HL-60/S4 treated with phorbol 12-myristate 13-acetate at 8.2 ng/mL for 4 days and 3 days (cell line): ENCODE measurements around the gene BCL7A.
"Not testable (repeated sequence)": the region's sequence is repeated elsewhere in the genome, so short reads cannot be mapped to it uniquely, and the experiment has no call there.

Experiments
- in situ Hi-C: fragments of 300-500 bp; cut with MboI; formaldehyde crosslinking; loops from 2 replicates; pipeline ENCODE4 v1.15.0; 2022; ENCODE audit warnings: low sequenced_read_pairs

The BCL7A gene

DNA sequence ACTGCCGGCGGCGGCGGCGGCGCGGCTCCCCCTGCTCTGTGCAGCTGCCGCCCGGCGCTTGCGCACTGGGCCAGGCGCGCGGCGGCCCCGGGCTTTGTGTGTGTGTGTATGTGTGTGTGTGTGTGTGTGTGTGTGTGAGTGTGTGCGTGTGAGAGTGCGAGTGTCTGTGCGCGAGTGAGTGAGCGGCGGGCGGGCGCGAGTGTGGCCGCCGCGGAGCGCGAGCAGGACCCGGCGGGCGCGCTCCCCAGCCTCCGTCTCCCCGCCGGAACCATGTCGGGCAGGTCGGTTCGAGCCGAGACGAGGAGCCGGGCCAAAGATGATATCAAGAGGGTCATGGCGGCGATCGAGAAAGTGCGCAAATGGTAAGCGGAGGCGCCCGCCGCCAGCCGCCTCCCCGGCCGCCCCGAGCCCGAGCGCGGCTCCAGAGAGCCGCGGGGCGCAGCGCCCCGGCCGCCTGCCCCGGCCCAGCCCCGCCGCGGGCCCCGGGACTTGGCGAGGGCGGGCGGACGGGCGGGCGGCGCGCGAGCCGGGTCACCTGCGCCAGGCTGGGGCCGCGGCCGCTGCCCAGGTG, at the start of gene BCL7A:
BCL7A (plus strand) TSS at position 63 of the 571 bp plus-strand sequence; CDS start at position 271, 208 bp downstream.
- in situ Hi-C loops, result no loop called here

DNA sequence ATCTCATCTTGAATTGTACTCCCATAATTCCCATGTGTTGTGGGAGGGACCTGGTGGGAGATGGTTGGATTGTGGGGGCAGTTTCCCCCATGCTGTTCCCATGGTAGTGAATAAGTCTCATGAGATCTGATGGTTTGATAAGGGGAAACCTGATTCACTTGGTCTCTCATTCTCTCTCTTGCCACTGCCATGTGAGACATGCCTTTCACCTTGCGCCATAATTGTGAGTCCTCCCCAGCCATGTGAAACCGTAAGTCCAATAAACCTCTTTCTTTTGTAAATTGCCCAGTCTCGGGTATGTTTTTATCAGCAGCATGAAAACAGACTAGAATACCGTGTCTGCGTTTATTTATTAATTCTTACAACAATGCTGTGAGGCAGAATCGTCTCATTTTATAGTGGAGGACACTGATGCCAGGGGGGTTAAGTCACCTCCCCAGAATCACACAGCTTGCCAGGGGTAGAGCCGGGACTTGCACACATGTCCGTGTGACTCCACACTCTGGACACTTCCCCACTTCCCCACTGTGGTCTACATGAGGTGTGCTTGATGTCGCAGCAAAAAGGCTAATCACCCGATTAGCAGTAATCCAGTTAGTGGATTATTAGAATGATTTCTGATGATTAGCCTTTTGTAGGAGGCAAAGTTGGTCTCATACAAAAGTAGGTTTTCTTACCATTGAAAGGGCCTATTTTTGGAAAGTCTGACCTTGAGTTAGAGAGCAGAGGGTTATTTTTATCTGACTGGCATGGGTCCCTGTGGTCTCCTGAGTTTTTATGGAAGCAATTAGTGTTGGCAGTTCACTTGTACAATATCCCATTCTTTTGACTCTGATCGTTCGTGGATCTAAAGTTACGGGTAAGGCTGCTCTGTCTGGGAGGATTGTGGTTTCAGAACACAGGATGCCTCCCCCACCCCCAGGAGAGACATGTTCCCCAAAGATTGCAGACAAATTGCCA, 47.4 kb upstream of the BCL7A start:
- in situ Hi-C loops, result no loop called here

DNA sequence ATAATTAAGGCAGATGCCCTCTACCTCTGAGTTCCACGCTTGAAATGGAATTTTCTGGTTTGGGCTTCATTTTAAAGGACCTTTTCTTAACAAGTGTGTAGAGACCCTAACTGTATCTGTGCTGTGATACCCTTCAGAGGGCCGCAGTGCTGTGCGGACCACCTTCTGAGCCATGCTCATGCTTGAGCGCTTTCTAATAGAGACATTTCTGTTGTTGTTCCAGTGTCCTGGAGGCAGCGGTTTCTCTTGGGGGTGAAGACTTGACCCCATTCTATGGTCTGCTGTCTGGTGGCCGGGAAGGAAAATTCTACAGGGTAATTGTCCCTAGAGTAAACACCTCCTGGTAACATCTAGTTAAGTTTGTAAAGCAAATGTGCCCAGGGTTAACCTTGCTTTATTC, 46.7 kb upstream of the BCL7A start:
- in situ Hi-C loops, result no loop called here

DNA sequence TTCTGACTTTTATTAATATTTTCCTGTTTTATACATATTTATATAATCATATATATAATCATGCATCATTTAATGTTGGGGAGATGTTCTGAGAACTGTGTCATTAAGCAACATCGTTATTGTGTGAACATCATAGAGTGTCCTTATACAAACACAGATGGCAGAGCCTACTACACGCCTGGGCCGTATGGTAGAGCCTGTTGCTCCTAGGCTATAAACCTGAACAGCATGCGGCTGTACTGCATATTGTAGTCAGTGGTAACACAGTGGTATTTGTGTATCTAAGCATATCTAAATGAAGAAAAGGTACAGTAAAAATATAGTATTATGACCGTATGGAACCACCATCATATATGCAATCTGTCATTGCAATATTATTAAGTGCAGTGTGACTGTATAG, 44.7 kb upstream of the BCL7A start:
- in situ Hi-C loops, result no loop called here

DNA sequence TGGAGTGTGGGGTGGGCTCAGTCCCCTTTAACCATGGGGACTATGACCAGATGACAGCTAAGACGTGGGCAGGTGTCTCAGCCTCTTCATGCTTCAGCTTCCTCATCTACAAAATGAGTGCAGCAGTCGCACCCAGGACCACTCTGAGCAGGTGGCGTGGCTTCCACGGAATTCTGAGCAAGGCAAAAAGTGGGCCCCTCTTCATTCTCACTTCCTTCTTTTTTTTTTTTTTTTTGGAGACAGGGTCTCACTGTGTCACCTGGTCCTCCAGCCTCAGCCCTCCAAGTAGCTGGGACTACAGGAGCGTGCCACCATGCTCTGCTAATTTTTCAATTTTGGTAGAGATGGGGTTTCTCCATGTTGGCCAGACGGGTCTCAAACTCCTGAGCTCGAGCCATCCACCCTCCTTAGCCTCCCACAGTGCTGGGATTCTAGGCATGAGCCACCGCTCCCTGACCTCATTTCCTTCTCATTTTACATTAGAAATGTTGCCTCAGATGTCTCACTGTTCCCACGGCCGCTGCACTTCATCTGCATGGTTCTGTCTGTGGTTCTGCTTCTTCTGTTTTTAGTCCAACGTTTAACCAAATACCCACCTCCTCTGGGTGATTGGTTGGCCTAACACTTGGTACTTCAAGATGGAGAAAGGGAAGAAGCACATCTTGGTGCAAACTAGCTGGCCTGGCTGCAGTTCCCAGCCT, 41.3 kb upstream of the BCL7A start:
- in situ Hi-C loops, result no loop called here

- in situ Hi-C loops, result no loop called here
These were observed 40.8 kb upstream of the BCL7A start for GRCh38 chr12:121980892-121981272.

DNA sequence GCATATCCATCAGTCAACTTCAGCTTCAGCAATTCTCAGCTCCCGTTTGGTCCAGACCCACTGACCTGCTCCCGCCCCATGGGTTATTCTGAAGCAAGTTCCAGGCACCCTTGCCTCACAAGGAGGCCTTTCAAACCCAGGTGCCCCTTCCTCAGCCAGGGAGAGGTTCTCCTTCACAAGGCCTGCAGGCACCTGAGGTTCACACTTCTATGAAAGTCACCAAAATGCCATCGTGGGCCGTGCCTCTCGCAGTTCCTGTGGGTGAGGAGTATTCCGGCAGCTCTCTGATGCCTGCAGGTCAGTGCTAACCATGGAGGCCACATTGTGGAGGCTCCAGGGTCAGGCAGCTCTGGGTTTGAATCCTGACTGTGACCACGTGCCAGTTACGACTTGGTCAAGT, 40.2 kb upstream of the BCL7A start:
- in situ Hi-C loops, result no loop called here

- in situ Hi-C loops, result no loop called here
These were observed 38.7 kb upstream of the BCL7A start for GRCh38 chr12:121982950-121983349.

DNA sequence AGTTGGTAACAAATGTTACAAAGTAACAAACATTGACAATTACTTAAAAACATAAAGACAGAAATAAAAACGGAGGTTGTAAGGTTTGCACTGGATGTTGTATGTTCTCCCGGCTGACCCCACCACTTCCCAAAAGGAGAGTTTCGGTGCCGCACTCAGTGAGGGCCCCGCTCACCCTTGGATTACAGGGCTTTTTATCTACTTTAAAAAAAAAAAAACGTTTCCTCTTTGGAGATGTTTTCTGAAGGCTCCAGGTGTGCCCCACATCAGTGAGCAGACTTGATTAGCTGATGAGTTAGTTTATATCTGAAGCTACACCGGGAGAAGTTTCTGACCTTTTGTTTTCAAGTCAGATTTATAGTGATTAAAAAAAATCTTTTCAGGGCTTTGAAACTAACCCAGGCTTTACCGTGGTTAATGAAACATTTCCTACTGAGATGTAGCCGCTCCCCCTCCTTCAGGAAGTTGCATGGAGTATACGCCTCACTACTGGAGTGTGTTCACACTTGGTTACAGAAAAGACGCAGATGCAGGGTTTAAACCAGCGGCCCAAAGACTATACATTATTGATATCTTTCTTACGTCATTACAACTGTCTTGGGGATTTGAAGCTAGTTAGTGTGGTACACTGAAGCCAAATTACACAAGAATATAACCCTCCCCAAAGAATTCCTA, 38.0 kb upstream of the BCL7A start:
- in situ Hi-C loops, result no loop called here

- in situ Hi-C loops, result no loop called here
These were observed 35.0 kb upstream of the BCL7A start for GRCh38 chr12:121986489-121987245.

GRCh38 chr12:121988519-121988918, 33.2 kb upstream of the BCL7A start:
- in situ Hi-C loops, result not testable (repeated sequence)

GRCh38 chr12:121989276-121990113, 32.2 kb upstream of the BCL7A start:
- in situ Hi-C loops, result no loop called here

- in situ Hi-C loops, result no loop called here
These were observed 31.5 kb upstream of the BCL7A start for GRCh38 chr12:121990114-121990647.

DNA sequence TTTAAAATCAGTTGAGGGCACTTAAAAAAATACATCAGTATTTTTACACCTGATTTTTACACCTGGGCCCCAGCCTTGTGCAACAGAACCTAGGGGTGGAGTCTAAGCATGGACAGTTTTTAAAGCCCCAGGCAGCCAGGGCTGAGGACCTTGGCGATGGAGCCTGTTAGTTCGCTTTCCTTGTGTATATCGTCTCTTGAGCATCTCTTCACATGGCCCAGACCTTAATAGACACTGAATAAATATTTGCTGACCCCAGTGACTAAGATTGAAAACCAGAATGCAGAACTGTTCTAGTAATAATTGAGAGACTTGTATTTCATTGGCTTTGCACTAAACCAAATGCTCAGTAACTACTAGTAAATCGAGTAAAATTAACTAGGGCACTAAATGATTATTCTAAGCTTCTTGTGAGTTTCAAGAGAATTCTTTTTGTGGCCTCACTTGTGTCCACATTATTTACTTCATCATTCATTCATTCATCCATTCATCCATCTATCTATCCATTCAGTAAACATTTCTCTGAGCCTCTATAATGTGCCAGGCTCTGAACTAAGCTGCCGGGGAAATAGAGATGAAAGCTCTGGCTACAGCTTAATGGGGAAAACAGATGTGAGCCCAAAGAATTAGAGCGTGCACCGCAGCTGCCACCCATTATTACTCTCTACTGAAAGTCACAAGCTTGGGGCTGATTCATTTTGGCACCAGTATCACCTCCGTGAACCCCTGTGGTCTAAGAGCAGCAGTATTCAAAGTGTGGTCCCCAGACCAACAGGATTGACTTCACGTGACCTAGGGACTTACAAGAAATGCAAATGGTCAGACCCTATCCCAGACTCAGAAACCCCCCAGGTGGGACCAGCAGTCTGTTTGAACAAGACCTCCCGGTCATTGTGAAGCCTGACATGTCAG, 30.7 kb upstream of the BCL7A start:
- in situ Hi-C loops, result no loop called here

GRCh38 chr12:121992059-121992879, 29.4 kb upstream of the BCL7A start:
- in situ Hi-C loops, result no loop called here

DNA sequence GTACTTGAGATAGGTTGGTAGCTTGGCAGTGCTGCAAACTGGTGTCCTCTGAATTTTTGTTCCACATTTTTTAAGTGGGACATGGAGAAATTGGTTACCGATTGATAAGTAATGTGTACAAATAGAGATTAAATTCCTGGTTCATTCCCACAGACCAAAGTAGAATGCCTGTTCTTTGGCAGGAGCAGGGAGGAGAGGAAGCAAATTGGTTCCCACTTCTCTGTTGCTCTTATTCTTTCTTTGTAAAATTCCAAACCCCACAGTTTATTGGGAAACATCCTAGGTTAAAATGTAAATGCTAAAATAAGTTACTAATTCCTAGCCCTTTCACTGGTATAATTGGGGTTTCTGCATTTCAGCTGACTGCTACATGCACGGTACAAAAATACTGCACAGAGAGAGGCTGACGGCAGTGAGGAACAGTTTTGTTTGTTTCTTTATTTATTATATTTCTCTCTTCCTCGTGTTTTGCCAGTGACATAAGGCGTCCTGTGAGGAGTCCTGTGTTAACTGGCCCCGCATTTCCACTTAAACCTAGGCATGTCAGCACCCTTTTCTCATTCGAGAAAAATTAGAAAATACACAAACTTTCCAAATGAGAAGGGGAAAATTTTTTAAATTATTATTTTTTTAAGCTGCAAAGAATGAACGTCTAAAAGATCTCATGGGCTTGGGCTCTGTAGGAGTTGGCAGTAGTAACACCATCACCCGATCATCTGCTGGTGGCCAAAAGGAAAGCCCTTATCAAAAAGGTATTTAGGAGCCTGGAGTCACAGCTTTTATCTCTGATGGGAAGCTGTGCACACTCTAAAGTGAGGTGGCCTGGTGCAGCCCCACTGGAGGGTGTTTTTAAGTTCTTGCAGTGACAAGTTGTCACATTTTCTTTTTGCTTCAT, 25.4 kb upstream of the BCL7A start:
- in situ Hi-C loops, result no loop called here
